ENCODE results near the gene MC2R. TPM values are rescaled to one million over a fixed set of nuclear protein-coding genes. Genes with fewer than 3 reads are reported as not detected.

MC2R gene
- not detected for total RNA-seq

DNA sequence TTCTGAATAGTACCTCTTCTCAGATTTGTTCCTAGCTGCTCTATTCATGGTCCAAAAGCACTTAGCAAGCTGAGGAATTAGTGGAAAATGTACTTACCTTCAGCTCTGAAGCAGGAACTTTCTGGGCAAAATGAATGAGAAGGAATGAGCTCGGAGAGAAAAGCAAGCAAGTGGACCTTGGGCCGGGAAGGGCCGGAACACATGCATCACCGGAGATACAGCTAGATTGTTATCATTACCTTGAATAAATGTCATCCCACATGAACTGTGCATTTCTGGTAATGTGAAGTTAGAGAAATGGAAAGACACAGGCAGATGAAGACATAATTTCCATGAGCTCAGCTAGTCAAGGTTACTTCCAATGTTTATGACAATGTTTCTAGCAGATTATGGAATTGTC lies at the start of gene MC2R:
TSS of gene MC2R (minus strand) at position 146 of the 400 bp plus-strand sequence. CDS start 30,018 bp downstream, outside the sequence.
- Mint-ChIP-seq H3K4me3 (no peak within 1 kb of the TSS), H3K36me3 (ENCODE audit: low read depth) (no peaks in the 10 kb centered on the region)

DNA sequence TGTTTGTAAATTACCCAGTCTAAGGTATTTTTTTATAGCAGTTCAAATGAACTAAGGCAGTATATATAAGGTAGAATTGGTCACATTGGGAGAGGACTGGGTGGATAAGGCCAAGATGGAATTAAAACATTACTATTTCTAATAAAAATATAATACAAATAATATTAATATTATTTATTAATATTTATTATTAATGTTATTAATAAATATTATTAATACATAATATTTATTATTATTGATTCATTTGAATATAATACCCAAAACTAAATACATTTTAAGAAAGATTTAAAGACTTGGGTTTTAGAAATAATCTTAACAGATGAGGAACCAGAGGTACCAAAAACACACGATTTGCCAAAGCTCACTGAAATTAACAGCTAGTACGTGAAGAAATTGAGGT lies 30.5 kb upstream of the MC2R start:
- Mint-ChIP-seq H3K4me1 (no peaks in the 10 kb centered on the region), H3K4me3 (no peak overlapping the region), H3K27me3 (peaks cover 2% of the 10 kb centered on the region), H3K9me3 (no peaks in the 10 kb centered on the region), H3K27ac (no peak overlapping the region), H3K36me3 (ENCODE audit: low read depth) (no peaks in the 10 kb centered on the region)
- ChIA-PET POLR2A (no interaction called here), CTCF (no interaction called here)
- DNase-seq = no peak

More for the DNA sequence above, at the start of gene MC2R:
- no peak for DNase-seq
- POLR2A ChIA-PET = no interaction called here
- CTCF ChIA-PET = no interaction called here
- no peaks in the 10 kb centered on the region for H3K9me3 Mint-ChIP-seq
- H3K27me3 Mint-ChIP-seq = peaks cover 2% of the 10 kb centered on the region
- H3K27ac Mint-ChIP-seq = no peak within 1 kb of the TSS
- H3K4me1 Mint-ChIP-seq = no peaks in the 10 kb centered on the region

- POLR2A ChIA-PET = no interaction called here
Measured at GRCh38 chr18:13943338-13943737, 28.0 kb upstream of the MC2R start.

GRCh38 chr18:13940326-13940725 lies 25.0 kb upstream of the MC2R start:
- no peak for DNase-seq

More at GRCh38 chr18:13943338-13943737, 28.0 kb upstream of the MC2R start:
- H3K4me3 Mint-ChIP-seq = no peak overlapping the region
- no peaks in the 10 kb centered on the region for H3K4me1 Mint-ChIP-seq
- H3K27ac Mint-ChIP-seq = no peak overlapping the region
- H3K9me3 Mint-ChIP-seq = no peaks in the 10 kb centered on the region
- no peaks in the 10 kb centered on the region for H3K36me3 Mint-ChIP-seq (ENCODE audit: low read depth)
- CTCF ChIA-PET = no interaction called here
- DNase-seq = no peak
- H3K27me3 Mint-ChIP-seq = peaks cover 2% of the 10 kb centered on the region

DNA sequence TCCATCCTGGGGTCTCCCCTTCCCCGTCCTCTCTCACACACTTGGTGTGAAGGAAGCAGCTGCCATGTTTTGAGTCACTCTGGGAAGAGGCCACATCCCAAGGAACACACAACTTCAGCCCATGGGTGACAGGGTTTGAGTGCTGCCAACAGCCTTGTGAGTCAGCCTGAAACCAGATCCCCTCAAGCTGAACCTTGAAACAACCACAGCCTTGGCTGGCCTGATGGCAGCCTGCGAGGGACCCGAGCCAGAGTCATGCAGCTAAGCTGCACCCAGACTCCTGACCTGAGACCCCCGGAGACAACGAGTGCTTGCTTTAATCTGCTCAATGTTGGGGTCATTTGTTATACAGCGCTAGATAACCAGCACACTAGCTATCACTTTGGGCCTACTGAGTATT lies 19.3 kb upstream of the MC2R start:
- H3K27ac Mint-ChIP-seq = no peak overlapping the region
- no peaks in the 10 kb centered on the region for H3K9me3 Mint-ChIP-seq
- H3K4me3 Mint-ChIP-seq = no peak overlapping the region
- ChIA-PET POLR2A (no interaction called here), CTCF (no interaction called here)
- H3K36me3 Mint-ChIP-seq (ENCODE audit: low read depth) = no peaks in the 10 kb centered on the region
- H3K27me3 Mint-ChIP-seq = no peaks in the 10 kb centered on the region
- no peaks in the 10 kb centered on the region for H3K4me1 Mint-ChIP-seq
- DNase-seq = no peak

More at GRCh38 chr18:13940326-13940725, 25.0 kb upstream of the MC2R start:
- Mint-ChIP-seq H3K27ac (no peak overlapping the region), H3K27me3 (peaks cover 2% of the 10 kb centered on the region), H3K4me3 (no peak overlapping the region), H3K36me3 (ENCODE audit: low read depth) (no peaks in the 10 kb centered on the region), H3K4me1 (no peaks in the 10 kb centered on the region), H3K9me3 (no peaks in the 10 kb centered on the region)
- ChIA-PET POLR2A (no interaction called here), CTCF (no interaction called here)

- Mint-ChIP-seq H3K27me3 (no peaks in the 10 kb centered on the region), H3K4me3 (no peak overlapping the region), H3K36me3 (ENCODE audit: low read depth) (no peaks in the 10 kb centered on the region), H3K27ac (no peak overlapping the region), H3K4me1 (no peaks in the 10 kb centered on the region), H3K9me3 (no peaks in the 10 kb centered on the region)
- ChIA-PET CTCF (no interaction called here), POLR2A (no interaction called here)
- DNase-seq = no peak
Measured at GRCh38 chr18:13934058-13934457, 18.7 kb upstream of the MC2R start.

- Mint-ChIP-seq H3K4me3 (no peak overlapping the region), H3K36me3 (ENCODE audit: low read depth) (no peaks in the 10 kb centered on the region), H3K4me1 (no peaks in the 10 kb centered on the region), H3K9me3 (no peaks in the 10 kb centered on the region), H3K27me3 (no peaks in the 10 kb centered on the region), H3K27ac (no peak overlapping the region)
- DNase-seq = no peak
- POLR2A ChIA-PET = interaction anchor here (0.6 kb wide), 1 partner anchor 841 kb away, joined by 5 read pairs; no protein-coding TSS in a partner anchor
- CTCF ChIA-PET = no interaction called here
Measured at GRCh38 chr18:13932285-13933025, 17.1 kb upstream of the MC2R start.

DNA sequence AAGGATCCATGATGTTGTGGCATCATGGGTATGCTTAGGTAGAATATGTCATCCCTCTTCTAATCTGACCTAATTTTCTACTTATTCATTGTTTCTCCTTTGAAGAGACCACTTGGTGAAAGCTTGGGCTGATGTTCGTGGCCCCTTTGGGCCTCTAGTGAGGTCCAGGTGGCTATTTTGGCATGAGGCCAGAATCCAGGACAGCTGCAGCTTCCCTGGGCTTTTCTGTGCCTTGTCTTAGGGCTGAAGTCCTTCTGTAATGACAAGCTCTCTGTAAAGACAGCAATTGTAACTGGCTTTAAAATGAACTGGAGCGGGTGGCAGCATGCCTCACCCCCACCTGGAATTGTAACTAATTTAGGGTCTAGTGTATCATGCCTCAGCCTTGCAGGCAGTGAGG lies 15.6 kb upstream of the MC2R start:
- no peak overlapping the region for H3K4me3 Mint-ChIP-seq
- H3K36me3 Mint-ChIP-seq (ENCODE audit: low read depth) = no peaks in the 10 kb centered on the region
- POLR2A ChIA-PET = no interaction called here
- H3K4me1 Mint-ChIP-seq = no peaks in the 10 kb centered on the region
- no peak overlapping the region for H3K27ac Mint-ChIP-seq
- CTCF ChIA-PET = no interaction called here
- no peak for DNase-seq
- H3K27me3 Mint-ChIP-seq = no peaks in the 10 kb centered on the region
- H3K9me3 Mint-ChIP-seq = no peaks in the 10 kb centered on the region

- DNase-seq = no peak
- H3K4me3 Mint-ChIP-seq = no peak overlapping the region
- no peak overlapping the region for H3K27ac Mint-ChIP-seq
- no peaks in the 10 kb centered on the region for H3K4me1 Mint-ChIP-seq
- ChIA-PET CTCF (no interaction called here), POLR2A (no interaction called here)
- no peaks in the 10 kb centered on the region for H3K27me3 Mint-ChIP-seq
- H3K36me3 Mint-ChIP-seq (ENCODE audit: low read depth) = no peaks in the 10 kb centered on the region
- no peaks in the 10 kb centered on the region for H3K9me3 Mint-ChIP-seq
Measured at GRCh38 chr18:13923221-13923620, 7.9 kb upstream of the MC2R start.

DNA sequence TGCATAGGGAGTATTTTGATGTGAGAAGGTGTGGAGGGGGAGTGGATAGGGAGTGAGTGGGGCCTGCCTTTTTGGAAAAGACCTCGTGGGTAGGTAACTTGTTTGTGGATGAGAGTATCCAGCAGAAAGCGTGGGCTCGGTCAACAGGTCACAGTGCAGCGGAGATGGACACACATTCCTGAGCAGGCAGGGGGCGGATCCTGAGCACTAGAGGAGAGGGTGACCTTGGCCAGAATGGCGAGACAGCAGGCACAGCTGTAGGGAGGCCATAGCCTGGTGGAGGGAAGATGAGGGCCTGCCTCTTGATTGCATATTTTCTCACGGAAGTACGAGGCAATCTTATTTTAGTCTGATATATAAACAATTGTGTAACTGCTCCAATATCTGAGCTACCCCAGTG lies 3.6 kb upstream of the MC2R start:
- no peak overlapping the region for H3K27ac Mint-ChIP-seq
- H3K9me3 Mint-ChIP-seq = no peaks in the 10 kb centered on the region
- H3K36me3 Mint-ChIP-seq (ENCODE audit: low read depth) = no peaks in the 10 kb centered on the region
- no peak overlapping the region for H3K4me3 Mint-ChIP-seq
- H3K4me1 Mint-ChIP-seq = no peaks in the 10 kb centered on the region
- ChIA-PET CTCF (no interaction called here), POLR2A (no interaction called here)
- no peak for DNase-seq
- H3K27me3 Mint-ChIP-seq = peaks cover 2% of the 10 kb centered on the region

- no peaks in the 10 kb centered on the region for H3K4me1 Mint-ChIP-seq
- H3K4me3 Mint-ChIP-seq = no peak overlapping the region
- CTCF ChIA-PET = no interaction called here
- no peak overlapping the region for H3K27ac Mint-ChIP-seq
- no peaks in the 10 kb centered on the region for H3K9me3 Mint-ChIP-seq
- no peaks in the 10 kb centered on the region for H3K36me3 Mint-ChIP-seq (ENCODE audit: low read depth)
- no peak for DNase-seq
- POLR2A ChIA-PET = no interaction called here
- peaks cover 2% of the 10 kb centered on the region for H3K27me3 Mint-ChIP-seq
Measured at GRCh38 chr18:13917401-13917800, 2.1 kb upstream of the MC2R start.

- no peaks in the 10 kb centered on the region for H3K36me3 Mint-ChIP-seq (ENCODE audit: low read depth)
- ChIA-PET POLR2A (no interaction called here), CTCF (interaction anchor here (0.6 kb wide), 1 partner anchor 605 kb away, joined by 3 read pairs; no protein-coding TSS in a partner anchor)
- H3K27ac Mint-ChIP-seq = no peak overlapping the region
- H3K9me3 Mint-ChIP-seq = no peaks in the 10 kb centered on the region
- no peaks in the 10 kb centered on the region for H3K4me1 Mint-ChIP-seq
- no peak for DNase-seq
- H3K27me3 Mint-ChIP-seq = peaks cover 2% of the 10 kb centered on the region
- no peak overlapping the region for H3K4me3 Mint-ChIP-seq
Measured at GRCh38 chr18:13916559-13916958, 1.2 kb upstream of the MC2R start.

DNA sequence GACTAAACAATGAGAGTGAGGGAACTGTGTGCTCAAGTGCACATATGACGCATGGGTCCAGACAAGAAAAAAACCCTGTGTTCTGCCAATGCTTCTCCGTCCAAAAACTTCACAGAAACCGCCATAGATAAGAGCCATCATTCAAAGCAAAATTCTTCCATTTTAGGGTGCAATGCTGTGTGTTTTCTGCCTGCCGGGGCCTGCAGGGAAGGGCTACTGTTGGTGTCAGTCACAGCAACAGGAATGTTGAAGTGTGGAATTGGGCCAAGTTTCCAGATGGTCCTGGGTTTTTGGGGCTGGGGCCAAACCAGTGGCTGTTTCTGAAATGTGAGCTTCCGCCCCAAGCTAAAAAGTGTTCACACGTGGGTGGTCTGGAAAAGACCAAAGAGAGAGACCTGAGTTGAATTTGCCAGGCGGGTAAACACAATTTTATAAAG lies 677 bp upstream of the MC2R start:
- Mint-ChIP-seq H3K4me1 (no peaks in the 10 kb centered on the region), H3K4me3 (no peak overlapping the region), H3K27ac (no peak overlapping the region), H3K9me3 (no peaks in the 10 kb centered on the region), H3K36me3 (ENCODE audit: low read depth) (no peaks in the 10 kb centered on the region), H3K27me3 (peaks cover 2% of the 10 kb centered on the region)
- CTCF ChIA-PET = interaction anchor here (0.6 kb wide), 1 partner anchor 605 kb away, joined by 3 read pairs; no protein-coding TSS in a partner anchor
- DNase-seq = no peak
- POLR2A ChIA-PET = no interaction called here

DNA sequence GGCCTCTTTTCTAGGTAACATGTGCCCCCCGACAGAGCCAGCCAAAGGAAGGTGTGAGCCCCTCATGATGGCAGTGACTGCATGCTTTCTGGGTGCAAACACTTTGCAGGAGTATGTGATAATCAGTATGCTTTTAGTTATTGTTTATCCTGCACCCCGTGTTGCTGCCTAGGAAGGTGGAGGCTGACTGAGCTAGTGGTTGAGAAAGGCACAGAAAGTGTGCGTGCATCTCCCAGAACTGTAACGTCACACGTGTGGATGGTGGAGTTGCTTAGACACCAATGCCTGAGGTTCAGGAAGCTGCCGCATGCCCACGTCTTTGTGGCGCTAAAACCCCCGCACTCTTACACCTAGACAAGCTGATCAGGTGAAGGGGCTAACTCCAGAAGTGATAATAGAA lies 580 bp downstream of the MC2R start:
- H3K36me3 Mint-ChIP-seq (ENCODE audit: low read depth) = no peaks in the 10 kb centered on the region
- CTCF ChIA-PET = no interaction called here
- POLR2A ChIA-PET = no interaction called here

More for the DNA sequence above, 580 bp downstream of the MC2R start:
- Mint-ChIP-seq H3K27me3 (peaks cover 4% of the 10 kb centered on the region), H3K4me3 (no peak overlapping the region), H3K9me3 (no peaks in the 10 kb centered on the region), H3K4me1 (no peaks in the 10 kb centered on the region), H3K27ac (no peak overlapping the region)
- DNase-seq = no peak
